GM12865 (cell line): Measurements from ENCODE around the gene WDR38.

Experiments used
- DNase-seq: peaks from one replicate; pipeline ENCODE4 v3.0.0; 2010; ENCODE audit warnings: low read depth
- H3K4me3 ChIP-seq: 2 replicates; pipeline ENCODE4 v1.5.1; 2011; ENCODE audit warnings: mild to moderate bottlenecking, low read depth, low read length, control low read depth
- CTCF ChIP-seq: IDR thresholded peaks from 2 replicates; pipeline ENCODE4 v1.5.1; 2011; ENCODE audit warnings: low read length, control low read depth, low read depth, inconsistent platforms; ENCODE audit not compliant: insufficient read depth; ENCODE audit errors: missing control alignments

The WDR38 gene

DNA sequence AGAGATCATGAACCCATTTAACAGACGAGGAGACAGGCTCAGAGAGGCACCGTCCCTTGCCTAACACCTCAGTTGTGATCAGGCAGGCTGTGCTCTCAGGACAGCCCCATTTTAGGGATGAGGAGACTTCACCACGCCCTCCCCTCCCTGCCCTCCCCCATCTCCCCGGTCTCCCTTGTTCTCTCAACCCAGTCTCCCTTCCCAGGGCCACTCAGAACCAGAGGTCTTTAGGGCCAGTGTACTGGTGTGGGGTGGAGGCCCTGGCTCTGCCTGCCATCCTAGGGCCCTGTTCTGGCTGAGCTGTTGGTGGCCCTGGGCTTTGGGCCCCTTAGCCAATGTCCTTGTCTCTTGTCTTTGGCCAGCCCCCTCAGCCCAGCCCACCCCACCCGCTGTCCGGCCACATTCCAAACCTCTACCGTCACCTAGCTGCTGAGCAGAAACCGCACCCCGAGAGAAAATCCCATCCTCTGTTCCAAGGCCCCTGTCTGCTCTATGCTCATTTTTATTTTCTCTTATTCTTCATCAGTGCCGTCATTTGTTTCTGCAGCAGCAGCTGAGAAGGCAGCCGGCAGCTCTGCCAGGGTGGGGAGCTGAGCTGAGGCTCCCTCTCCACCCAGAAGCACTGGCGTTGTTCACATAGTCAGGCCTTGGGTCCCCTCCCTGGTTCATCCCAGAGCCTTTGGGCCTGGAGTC, 42.5 kb upstream of the WDR38 start:
- DNase-seq: no peak
- TF ChIP-seq CTCF: no peak
- H3K4me3 ChIP-seq: no peak overlapping the region

DNA sequence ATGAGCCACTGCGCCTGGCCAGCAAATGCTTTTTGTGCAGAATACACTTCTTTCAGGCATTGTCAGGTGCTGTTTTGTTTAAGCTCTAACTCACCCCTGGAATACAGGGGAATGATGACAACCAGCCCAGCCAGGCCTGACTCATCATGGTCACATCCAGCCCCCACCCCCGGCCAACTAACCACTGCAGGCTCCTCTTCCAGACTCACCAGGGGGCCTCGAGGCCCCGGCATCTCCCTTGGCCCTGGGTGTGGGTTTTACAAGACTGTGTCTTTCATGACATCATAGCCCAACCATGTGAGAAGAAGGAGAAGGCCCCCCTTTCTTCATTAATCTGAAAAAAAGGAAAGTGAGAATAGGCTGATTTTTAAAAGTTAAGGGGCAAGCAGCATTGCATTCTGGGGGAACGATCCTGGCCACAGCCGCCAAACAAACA, 40.8 kb upstream of the WDR38 start:
- H3K4me3 ChIP-seq: no peak overlapping the region
- no peak for TF ChIP-seq CTCF
- no peak for DNase-seq

DNA sequence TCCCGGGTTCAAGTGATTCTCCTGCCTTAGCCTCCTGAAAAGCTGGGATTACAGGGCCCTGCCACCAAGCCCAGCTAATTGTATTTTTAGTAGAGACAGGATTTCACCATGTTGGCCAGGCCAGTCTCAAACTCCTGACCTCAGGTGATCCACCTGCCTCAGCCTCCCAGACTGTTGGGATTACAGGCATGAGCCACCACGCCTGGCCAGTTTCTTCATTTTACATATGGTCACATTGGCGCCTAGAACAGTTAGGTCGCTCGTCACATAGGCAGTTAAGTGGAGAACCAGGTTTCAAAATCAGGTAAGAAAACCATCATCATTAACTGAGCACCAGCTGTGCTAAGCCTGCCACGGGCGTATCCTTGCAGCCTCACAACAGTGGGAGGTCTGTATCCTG, 40.2 kb upstream of the WDR38 start:
- TF ChIP-seq CTCF: no peak
- DNase-seq: no peak
- H3K4me3 ChIP-seq: no peak overlapping the region

- no peak for TF ChIP-seq CTCF
- DNase-seq: no peak
- H3K4me3 ChIP-seq: no peak overlapping the region
Measured at GRCh38 chr9:124813501-124814163, 39.6 kb upstream of the WDR38 start.

DNA sequence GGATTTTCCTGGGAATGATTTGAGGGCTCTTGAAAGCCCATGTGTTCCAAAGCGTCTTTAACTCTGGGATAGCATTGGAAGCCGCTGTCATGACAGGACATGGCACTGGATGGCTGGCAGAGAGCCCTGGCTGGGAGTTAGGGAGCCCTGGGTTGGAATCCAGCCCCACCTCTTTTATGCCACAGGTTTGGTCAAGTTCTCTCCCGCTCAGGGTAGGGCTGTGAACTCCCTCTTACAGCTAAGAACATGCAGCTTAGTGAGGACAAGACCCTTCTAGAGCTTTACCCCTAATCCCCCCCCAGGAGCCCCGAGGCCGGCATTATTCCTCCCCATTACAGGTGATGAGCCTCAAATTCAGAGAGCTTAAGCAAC, 39.1 kb upstream of the WDR38 start:
- no peak overlapping the region for H3K4me3 ChIP-seq
- no peak for TF ChIP-seq CTCF
- DNase-seq: no peak

GRCh38 chr9:124815601-124816000, 37.7 kb upstream of the WDR38 start:
- no peak for TF ChIP-seq CTCF

More at GRCh38 chr9:124815601-124816000, 37.7 kb upstream of the WDR38 start:
- no peak for DNase-seq
- no peak overlapping the region for H3K4me3 ChIP-seq
